K562 (cell line): ENCODE measurements around the gene PRUNE1.

Experiments
- ELF1 ChIP-seq: fragments of 200-800 bp; sonication (Bioruptor generic); IDR thresholded peaks from 2 replicates; pipeline ENCODE4 v1.6.1; 2016; ENCODE audit warnings: missing genetic modification characterization, missing compliant biosample characterization
- FOXK2 ChIP-seq, 2 experiments: fragments of 450-650 bp; IDR thresholded peaks in 1 of 2; conservative IDR thresholded peaks in 1 of 2; 2 replicates each; pipeline ENCODE4 v1.6.1; 2016; ENCODE audit warnings: low read depth in 2 of 2, mild to moderate bottlenecking in 1 of 2
- MYC ChIP-seq, 2 experiments: fragments of 250-450 bp in 1 of 2; sonication (Bioruptor Pico) in 1 of 2; IDR thresholded peaks; 2 replicates each; pipeline versions ENCODE4 v1.5.1 to v1.6.1; 2012 to 2021; ENCODE audit warnings: low read depth in 2 of 2, borderline replicate concordance in 1 of 2, improper control_type of control experiment in 1 of 2, low read length in 1 of 2, mild to moderate bottlenecking in 1 of 2, moderate library complexity in 1 of 2
- SMARCC2 ChIP-seq: fragments of 450-650 bp; IDR thresholded peaks from 2 replicates; pipeline ENCODE4 v1.6.1; 2017; ENCODE audit warnings: antibody characterized with exemption, moderate library complexity, mild to moderate bottlenecking, low read depth
- YY1 ChIP-seq, 3 experiments: IDR thresholded peaks; 2 replicates each; pipeline ENCODE4 v1.6.1; 2011; ENCODE audit warnings: low read length in 2 of 3, mild to moderate bottlenecking in 2 of 3, moderate library complexity in 2 of 3, borderline replicate concordance in 1 of 3, control low read depth in 1 of 3, low read depth in 1 of 3; ENCODE audit not compliant: insufficient read depth in 3 of 3, insufficient replicate concordance in 2 of 3, control insufficient read depth in 1 of 3, insufficient read length in 1 of 3; ENCODE audit errors: extremely low read depth in 1 of 3
- ZNF175 ChIP-seq: fragments of 200-800 bp; sonication (Bioruptor generic); IDR thresholded peaks from 2 replicates; pipeline ENCODE4 v1.6.1; 2016; ENCODE audit warnings: low read depth, mild to moderate bottlenecking, missing genetic modification characterization, missing compliant biosample characterization
- ZNF263 ChIP-seq: sonication (generic); formaldehyde crosslinking; IDR thresholded peaks from 2 replicates; pipeline ENCODE4 v1.8.0; 2022; ENCODE audit warnings: mild to moderate bottlenecking, missing genetic modification reagents, borderline replicate concordance
- ZNF766 ChIP-seq: fragments of 200-800 bp; sonication (Bioruptor generic); conservative IDR thresholded peaks from 2 replicates; pipeline ENCODE4 v1.6.1; 2016; ENCODE audit warnings: missing genetic modification characterization, missing compliant biosample characterization
- TF ChIP-seq, protein P1 (sequence below), 3 experiments: IDR thresholded peaks in 2 of 3; conservative IDR thresholded peaks in 1 of 3; 2 replicates each; pipeline ENCODE4 v1.5.1; 2011 to 2012; ENCODE audit warnings: low read length in 3 of 3, mild to moderate bottlenecking in 3 of 3, control low read depth in 2 of 3, improper control_type of control experiment in 1 of 3, inconsistent platforms in 1 of 3, low read depth in 1 of 3, mixed read lengths in 1 of 3, moderate library complexity in 1 of 3; ENCODE audit not compliant: insufficient read depth in 2 of 3
- TF ChIP-seq, protein P2 (sequence below): fragments of 200-800 bp; sonication (Bioruptor generic); IDR thresholded peaks from 2 replicates; pipeline ENCODE4 v1.6.1; 2016; ENCODE audit warnings: missing genetic modification characterization, missing compliant biosample characterization
- TF ChIP-seq, protein P3 (sequence below): fragments of 250-450 bp; sonication (Bioruptor Pico); IDR thresholded peaks from 2 replicates; pipeline ENCODE4 v1.4.0; 2020

DNA sequence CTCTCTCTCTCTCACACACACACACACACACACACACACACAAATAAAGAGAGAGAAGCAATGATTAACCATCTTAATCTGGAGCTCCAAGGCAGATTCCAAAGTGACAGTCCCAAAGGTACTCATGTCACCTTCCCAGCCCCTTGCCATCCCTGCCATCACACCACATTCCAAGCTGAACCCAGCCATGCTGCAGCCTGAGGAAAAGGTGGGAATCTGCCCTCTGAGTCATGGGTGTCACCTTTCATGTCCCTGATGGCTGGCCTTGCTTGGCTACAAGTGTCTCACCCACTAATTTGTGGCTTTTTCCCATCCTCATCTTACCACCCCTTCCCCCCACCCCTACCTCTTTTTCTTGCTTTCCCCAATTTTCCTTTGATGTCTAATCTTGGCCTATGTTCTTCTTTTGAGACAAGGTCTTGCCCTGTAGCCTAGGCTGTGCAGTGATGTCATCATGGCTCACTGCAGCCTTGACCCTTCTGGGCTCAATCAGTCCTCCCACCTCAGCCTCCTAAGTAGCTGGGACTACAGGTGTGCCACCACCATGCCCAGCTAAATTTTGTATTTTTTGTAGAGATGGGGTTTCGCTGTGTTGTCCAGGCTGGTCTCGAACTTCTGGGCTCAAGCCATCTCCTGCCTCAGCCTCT is 22.9 kb upstream of the PRUNE1 start:
- TF ChIP-seq ZNF766: no peak
- TF ChIP-seq FOXK2 (conservative IDR thresholded peaks at IDR 0.05 in 1 of 2, IDR thresholded peaks at IDR 0.05 in 1 of 2; ENCODE audit: low read depth in 2 of 2): no peak
- no peak for TF ChIP-seq ZNF175 (CRISPR knock-in tag)
- no peak for TF ChIP-seq ELF1
- TF ChIP-seq ZNF263 (CRISPR knock-in tag): no peak
- TF ChIP-seq, protein P1, sequence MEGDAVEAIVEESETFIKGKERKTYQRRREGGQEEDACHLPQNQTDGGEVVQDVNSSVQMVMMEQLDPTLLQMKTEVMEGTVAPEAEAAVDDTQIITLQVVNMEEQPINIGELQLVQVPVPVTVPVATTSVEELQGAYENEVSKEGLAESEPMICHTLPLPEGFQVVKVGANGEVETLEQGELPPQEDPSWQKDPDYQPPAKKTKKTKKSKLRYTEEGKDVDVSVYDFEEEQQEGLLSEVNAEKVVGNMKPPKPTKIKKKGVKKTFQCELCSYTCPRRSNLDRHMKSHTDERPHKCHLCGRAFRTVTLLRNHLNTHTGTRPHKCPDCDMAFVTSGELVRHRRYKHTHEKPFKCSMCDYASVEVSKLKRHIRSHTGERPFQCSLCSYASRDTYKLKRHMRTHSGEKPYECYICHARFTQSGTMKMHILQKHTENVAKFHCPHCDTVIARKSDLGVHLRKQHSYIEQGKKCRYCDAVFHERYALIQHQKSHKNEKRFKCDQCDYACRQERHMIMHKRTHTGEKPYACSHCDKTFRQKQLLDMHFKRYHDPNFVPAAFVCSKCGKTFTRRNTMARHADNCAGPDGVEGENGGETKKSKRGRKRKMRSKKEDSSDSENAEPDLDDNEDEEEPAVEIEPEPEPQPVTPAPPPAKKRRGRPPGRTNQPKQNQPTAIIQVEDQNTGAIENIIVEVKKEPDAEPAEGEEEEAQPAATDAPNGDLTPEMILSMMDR (IDR thresholded peaks at IDR 0.05 in 2 of 3, conservative IDR thresholded peaks at IDR 0.05 in 1 of 3; ENCODE audit: insufficient read depth in 2 of 3, low read depth in 1 of 3, low read length in 3 of 3): no peak
- TF ChIP-seq MYC (IDR thresholded peaks at IDR 0.05; ENCODE audit: low read depth, low read length): no peak
- no peak for TF ChIP-seq MYC (CRISPR knock-in tag; IDR thresholded peaks at IDR 0.05; ENCODE audit: borderline replicate concordance, low read depth)
- TF ChIP-seq, protein P2, sequence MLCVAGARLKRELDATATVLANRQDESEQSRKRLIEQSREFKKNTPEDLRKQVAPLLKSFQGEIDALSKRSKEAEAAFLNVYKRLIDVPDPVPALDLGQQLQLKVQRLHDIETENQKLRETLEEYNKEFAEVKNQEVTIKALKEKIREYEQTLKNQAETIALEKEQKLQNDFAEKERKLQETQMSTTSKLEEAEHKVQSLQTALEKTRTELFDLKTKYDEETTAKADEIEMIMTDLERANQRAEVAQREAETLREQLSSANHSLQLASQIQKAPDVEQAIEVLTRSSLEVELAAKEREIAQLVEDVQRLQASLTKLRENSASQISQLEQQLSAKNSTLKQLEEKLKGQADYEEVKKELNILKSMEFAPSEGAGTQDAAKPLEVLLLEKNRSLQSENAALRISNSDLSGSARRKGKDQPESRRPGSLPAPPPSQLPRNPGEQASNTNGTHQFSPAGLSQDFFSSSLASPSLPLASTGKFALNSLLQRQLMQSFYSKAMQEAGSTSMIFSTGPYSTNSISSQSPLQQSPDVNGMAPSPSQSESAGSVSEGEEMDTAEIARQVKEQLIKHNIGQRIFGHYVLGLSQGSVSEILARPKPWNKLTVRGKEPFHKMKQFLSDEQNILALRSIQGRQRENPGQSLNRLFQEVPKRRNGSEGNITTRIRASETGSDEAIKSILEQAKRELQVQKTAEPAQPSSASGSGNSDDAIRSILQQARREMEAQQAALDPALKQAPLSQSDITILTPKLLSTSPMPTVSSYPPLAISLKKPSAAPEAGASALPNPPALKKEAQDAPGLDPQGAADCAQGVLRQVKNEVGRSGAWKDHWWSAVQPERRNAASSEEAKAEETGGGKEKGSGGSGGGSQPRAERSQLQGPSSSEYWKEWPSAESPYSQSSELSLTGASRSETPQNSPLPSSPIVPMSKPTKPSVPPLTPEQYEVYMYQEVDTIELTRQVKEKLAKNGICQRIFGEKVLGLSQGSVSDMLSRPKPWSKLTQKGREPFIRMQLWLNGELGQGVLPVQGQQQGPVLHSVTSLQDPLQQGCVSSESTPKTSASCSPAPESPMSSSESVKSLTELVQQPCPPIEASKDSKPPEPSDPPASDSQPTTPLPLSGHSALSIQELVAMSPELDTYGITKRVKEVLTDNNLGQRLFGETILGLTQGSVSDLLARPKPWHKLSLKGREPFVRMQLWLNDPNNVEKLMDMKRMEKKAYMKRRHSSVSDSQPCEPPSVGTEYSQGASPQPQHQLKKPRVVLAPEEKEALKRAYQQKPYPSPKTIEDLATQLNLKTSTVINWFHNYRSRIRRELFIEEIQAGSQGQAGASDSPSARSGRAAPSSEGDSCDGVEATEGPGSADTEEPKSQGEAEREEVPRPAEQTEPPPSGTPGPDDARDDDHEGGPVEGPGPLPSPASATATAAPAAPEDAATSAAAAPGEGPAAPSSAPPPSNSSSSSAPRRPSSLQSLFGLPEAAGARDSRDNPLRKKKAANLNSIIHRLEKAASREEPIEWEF (CRISPR knock-in tag): no peak
- TF ChIP-seq, protein P3, sequence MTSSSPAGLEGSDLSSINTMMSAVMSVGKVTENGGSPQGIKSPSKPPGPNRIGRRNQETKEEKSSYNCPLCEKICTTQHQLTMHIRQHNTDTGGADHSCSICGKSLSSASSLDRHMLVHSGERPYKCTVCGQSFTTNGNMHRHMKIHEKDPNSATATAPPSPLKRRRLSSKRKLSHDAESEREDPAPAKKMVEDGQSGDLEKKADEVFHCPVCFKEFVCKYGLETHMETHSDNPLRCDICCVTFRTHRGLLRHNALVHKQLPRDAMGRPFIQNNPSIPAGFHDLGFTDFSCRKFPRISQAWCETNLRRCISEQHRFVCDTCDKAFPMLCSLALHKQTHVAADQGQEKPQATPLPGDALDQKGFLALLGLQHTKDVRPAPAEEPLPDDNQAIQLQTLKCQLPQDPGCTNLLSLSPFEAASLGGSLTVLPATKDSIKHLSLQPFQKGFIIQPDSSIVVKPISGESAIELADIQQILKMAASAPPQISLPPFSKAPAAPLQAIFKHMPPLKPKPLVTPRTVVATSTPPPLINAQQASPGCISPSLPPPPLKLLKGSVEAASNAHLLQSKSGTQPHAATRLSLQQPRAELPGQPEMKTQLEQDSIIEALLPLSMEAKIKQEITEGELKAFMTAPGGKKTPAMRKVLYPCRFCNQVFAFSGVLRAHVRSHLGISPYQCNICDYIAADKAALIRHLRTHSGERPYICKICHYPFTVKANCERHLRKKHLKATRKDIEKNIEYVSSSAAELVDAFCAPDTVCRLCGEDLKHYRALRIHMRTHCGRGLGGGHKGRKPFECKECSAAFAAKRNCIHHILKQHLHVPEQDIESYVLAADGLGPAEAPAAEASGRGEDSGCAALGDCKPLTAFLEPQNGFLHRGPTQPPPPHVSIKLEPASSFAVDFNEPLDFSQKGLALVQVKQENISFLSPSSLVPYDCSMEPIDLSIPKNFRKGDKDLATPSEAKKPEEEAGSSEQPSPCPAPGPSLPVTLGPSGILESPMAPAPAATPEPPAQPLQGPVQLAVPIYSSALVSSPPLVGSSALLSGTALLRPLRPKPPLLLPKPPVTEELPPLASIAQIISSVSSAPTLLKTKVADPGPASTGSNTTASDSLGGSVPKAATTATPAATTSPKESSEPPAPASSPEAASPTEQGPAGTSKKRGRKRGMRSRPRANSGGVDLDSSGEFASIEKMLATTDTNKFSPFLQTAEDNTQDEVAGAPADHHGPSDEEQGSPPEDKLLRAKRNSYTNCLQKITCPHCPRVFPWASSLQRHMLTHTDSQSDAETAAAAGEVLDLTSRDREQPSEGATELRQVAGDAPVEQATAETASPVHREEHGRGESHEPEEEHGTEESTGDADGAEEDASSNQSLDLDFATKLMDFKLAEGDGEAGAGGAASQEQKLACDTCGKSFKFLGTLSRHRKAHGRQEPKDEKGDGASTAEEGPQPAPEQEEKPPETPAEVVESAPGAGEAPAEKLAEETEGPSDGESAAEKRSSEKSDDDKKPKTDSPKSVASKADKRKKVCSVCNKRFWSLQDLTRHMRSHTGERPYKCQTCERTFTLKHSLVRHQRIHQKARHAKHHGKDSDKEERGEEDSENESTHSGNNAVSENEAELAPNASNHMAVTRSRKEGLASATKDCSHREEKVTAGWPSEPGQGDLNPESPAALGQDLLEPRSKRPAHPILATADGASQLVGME (CRISPR knock-in tag): no peak
- TF ChIP-seq SMARCC2: no peak
- TF ChIP-seq YY1 (IDR thresholded peaks at IDR 0.05; ENCODE audit: borderline replicate concordance in 1 of 3, control insufficient read depth in 1 of 3, extremely low read depth in 1 of 3, insufficient read depth in 3 of 3, insufficient read length in 1 of 3, insufficient replicate concordance in 2 of 3, low read depth in 1 of 3, low read length in 2 of 3): no peak
